Adrenal gland (tissue), 12 donors: ENCODE data around the gene PLAGL1. TPM values are rescaled to one million over a fixed set of nuclear protein-coding genes. Genes with fewer than 3 reads are reported as not detected.

Experiments used
- DNase-seq, 7 donors: peaks; one replicate each; pipeline ENCODE4 v3.0.0-alpha.2; 2019 to 2020
- H3K27ac ChIP-seq, 5 donors: fragments of 200-600 bp; sonication (generic) in 4 of 5; 1 replicate in 3 of 5; 2 replicates in 2 of 5; pipeline versions ENCODE4 v1.5.1 to v1.8.0; 2016 to 2020; ENCODE audit warnings: mild to moderate bottlenecking in 1 of 5
- H3K27me3 ChIP-seq: fragments of 200-600 bp; 2 replicates; pipeline ENCODE4 v1.8.0; 2021
- H3K36me3 ChIP-seq, 2 donors: fragments of 200-600 bp; replicated peaks in 1 of 2; 1 replicate in 1 of 2; 2 replicates in 1 of 2; pipeline versions ENCODE4 v1.5.1 to v1.8.0; 2018 to 2022
- H3K4me1 ChIP-seq, 2 donors: fragments of 200-600 bp; replicated peaks in 1 of 2; 1 replicate in 1 of 2; 2 replicates in 1 of 2; pipeline versions ENCODE4 v1.5.1 to v1.8.0; 2018 to 2021
- H3K4me3 ChIP-seq, 4 donors: fragments of 200-600 bp; sonication (generic) in 3 of 4; one replicate each; pipeline ENCODE4 v1.5.1; 2016 to 2018
- H3K9me3 ChIP-seq, 3 donors: fragments of 200-600 bp; sonication (generic) in 1 of 3; replicated peaks in 1 of 3; 1 replicate in 2 of 3; 2 replicates in 1 of 3; pipeline versions ENCODE4 v1.5.1 to v1.8.0; 2016 to 2021
- CTCF ChIP-seq, 6 experiments: fragments of 450-650 bp in 4 of 6; fragments of 200-600 bp in 2 of 6; sonication (generic) in 1 of 6; IDR thresholded peaks; 1 replicate in 5 of 6; 2 replicates in 1 of 6; pipeline versions ENCODE4 v1.5.1 to v1.8.0; 2016 to 2021; ENCODE audit warnings: antibody characterized with exemption in 6 of 6, mild to moderate bottlenecking in 2 of 6, moderate library complexity in 1 of 6
- POLR2A ChIP-seq, 2 donors: fragments of 450-650 bp; IDR thresholded peaks; one replicate each; pipeline ENCODE4 v1.6.1; 2017; ENCODE audit warnings: antibody characterized with exemption in 2 of 2, mild to moderate bottlenecking in 2 of 2, moderate library complexity in 1 of 2
- WGBS, 4 donors: extraction: QIAGEN DNeasy Blood & Tissue Kit in 2 of 4; methylation state at CpG; one replicate each; pipeline versions ENCODE4 v1.1.5 to v1.1.7; 2013 to 2017; 5-methylcytosine and 5-hydroxymethylcytosine counted together
- intact Hi-C, 2 donors: fragments of 100-400 bp; cut with DNase I; formaldehyde crosslinking; loops; one replicate each; pipeline versions ENCODE4 v1.14.1 to v1.15.0; 2022 to 2023
- polyA plus RNA-seq, 3 donors: library from polyadenylated mRNA; stranded (reverse); fragments of 200-250 nt in 2 of 3; fragments of 350-450 nt in 1 of 3; fragmentation: Illumina TruSeq in 1 of 3; extraction: RNeasy Lipid Tissue Mini Kit (QIAGEN cat#74804) in 1 of 3; gene quantifications; one replicate each; pipeline ENCODE4 v1.2.3, GENCODE V29; 2013 to 2014
- total RNA-seq, 9 donors: library from RNA; depleted of rRNA in 4 of 9; stranded (reverse); fragments of >200 nt in 4 of 9; fragments of 120-200 nt in 1 of 9; fragmentation: NEBNext Ultra II Directional in 1 of 9; extraction: Animal tissue kit (Norgen Biotek cat#: 25700) in 1 of 9; gene quantifications; one replicate each; pipeline versions ENCODE4 v1.1.0 to v1.2.4, GENCODE V29; 2013 to 2023
- donor health status: healthy with polysubstance abuse.
- donor health status: Bipolar disorder and iron deficiency.
- donor health status: DM: yes; HTN: yes; CAD: no.
- donor health status: DM: no; HTN: no; CAD: no.
- donor health status: DM: no; HTN: no; CAD: no.
- donor health status: DM: yes; HTN: yes; CAD: no.

Gene PLAGL1
- total and polyA plus RNA-seq, 12 donors, result 20.4 to 197 (median 78.7) TPM

- H3K4me3 ChIP-seq, result no peak overlapping the region
- intact Hi-C loops, result no loop called here
- H3K4me1 ChIP-seq, result no peaks in the 10 kb centered on the region
- H3K27me3 ChIP-seq, result no peaks in the 10 kb centered on the region
- no peaks in the 10 kb centered on the region for H3K9me3 ChIP-seq
- WGBS, 4 donors, result 77 to 78% (median 77%) methylated on average over 3 of the region's 3 CpGs
- TF ChIP-seq CTCF (IDR thresholded peaks at IDR 0.05) (no peak), POLR2A (IDR thresholded peaks at IDR 0.05) (no peak)
- DNase-seq, result no peak
- H3K36me3 ChIP-seq, result no peaks in the 10 kb centered on the region
- no peak overlapping the region for H3K27ac ChIP-seq
Observed at GRCh38 chr6:144029452-144029851, 21.4 kb upstream of the PLAGL1 start.

GRCh38 chr6:144027932-144028587 lies 20.0 kb upstream of the PLAGL1 start:
- TF ChIP-seq POLR2A (IDR thresholded peaks at IDR 0.05), result no peak
- no peak for TF ChIP-seq CTCF (IDR thresholded peaks at IDR 0.05)
- Histone ChIP-seq H3K4me3 (no peak overlapping the region), H3K4me1 (no peaks in the 10 kb centered on the region), H3K9me3 (no peaks in the 10 kb centered on the region), H3K27ac (no peak overlapping the region), H3K36me3 (no peaks in the 10 kb centered on the region), H3K27me3 (no peaks in the 10 kb centered on the region)
- intact Hi-C loops, result no loop called here
- DNase-seq, result no peak

GRCh38 chr6:144023216-144023615 lies 15.2 kb upstream of the PLAGL1 start:
- H3K9me3 ChIP-seq, result no peaks in the 10 kb centered on the region
- TF ChIP-seq CTCF (IDR thresholded peaks at IDR 0.05), result no peak
- no peak for TF ChIP-seq POLR2A (IDR thresholded peaks at IDR 0.05)

GRCh38 chr6:144019929-144020328 lies 11.9 kb upstream of the PLAGL1 start:
- intact Hi-C loops, result loop anchor here in 1 of 2 donors (10.0 kb wide), 1 partner anchor 345 kb away; the partner anchor contains the start of gene PHACTR2
- TF ChIP-seq CTCF (IDR thresholded peaks at IDR 0.05), result no peak
- no peak for TF ChIP-seq POLR2A (IDR thresholded peaks at IDR 0.05)
- Histone ChIP-seq H3K4me1 (no peaks in the 10 kb centered on the region), H3K27me3 (no peaks in the 10 kb centered on the region), H3K36me3 (no peaks in the 10 kb centered on the region), H3K27ac (no peak overlapping the region), H3K4me3 (no peak overlapping the region), H3K9me3 (no peaks in the 10 kb centered on the region)
- WGBS, 4 donors, result 75 to 82% (median 78%) methylated on average over 5 of the region's 5 CpGs
- no peak for DNase-seq

More at GRCh38 chr6:144023216-144023615, 15.2 kb upstream of the PLAGL1 start:
- 75 to 91% (median 86%) methylated on average over 4 of the region's 4 CpGs for WGBS, 4 donors
- no peak for DNase-seq
- Histone ChIP-seq H3K27ac (no peak overlapping the region), H3K36me3 (no peaks in the 10 kb centered on the region), H3K4me3 (no peak overlapping the region), H3K4me1 (no peaks in the 10 kb centered on the region), H3K27me3 (no peaks in the 10 kb centered on the region)
- intact Hi-C loops, result no loop called here
